Upper lobe of left lung (tissue), 4 donors: Measurements from ENCODE around the gene STAB2.

Experiments used
- CTCF ChIP-seq, 6 experiments: fragments of 450-650 bp in 4 of 6; fragments of 200-600 bp in 2 of 6; sonication (generic) in 2 of 6; IDR thresholded peaks; one replicate each; pipeline ENCODE4 v1.5.1; 2016 to 2019; ENCODE audit warnings: antibody characterized with exemption in 6 of 6
- EP300 ChIP-seq, 4 donors: sonication (generic); formaldehyde crosslinking; IDR thresholded peaks; one replicate each; pipeline ENCODE4 v1.5.1; 2017; ENCODE audit warnings: antibody characterized with exemption in 4 of 4, control low read depth in 2 of 4
- POLR2A ChIP-seq, 4 donors: fragments of 450-650 bp; IDR thresholded peaks; one replicate each; pipeline ENCODE4 v1.5.1; 2016 to 2017; ENCODE audit warnings: antibody characterized with exemption in 4 of 4, mild to moderate bottlenecking in 2 of 4
- POLR2AphosphoS5 ChIP-seq, 2 donors: sonication (generic); formaldehyde crosslinking; IDR thresholded peaks; one replicate each; pipeline ENCODE4 v1.5.1; 2017; ENCODE audit warnings: antibody characterized with exemption in 2 of 2

DNA sequence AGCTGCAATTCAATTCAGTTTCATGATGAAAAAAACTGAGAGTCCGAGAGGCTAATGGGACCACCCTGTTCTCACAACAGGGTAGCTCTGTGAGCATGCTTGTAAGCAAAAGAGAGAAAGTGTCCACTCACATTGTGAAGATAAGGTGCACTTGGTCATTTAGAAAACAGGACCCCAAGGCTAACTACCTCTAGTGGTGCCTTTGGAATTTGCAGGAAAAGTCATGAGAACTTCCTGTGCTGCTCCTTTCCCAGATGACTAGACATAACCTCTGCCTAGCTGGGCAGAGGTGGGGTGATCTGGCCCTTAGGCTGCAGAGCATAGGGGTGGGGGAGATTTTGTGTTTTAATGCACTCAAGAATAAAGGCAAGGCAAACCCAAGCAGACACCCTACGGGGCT lies 118.9 kb downstream of the STAB2 start:
- TF ChIP-seq POLR2AphosphoS5 (IDR thresholded peaks at IDR 0.05) (no peak), CTCF (IDR thresholded peaks at IDR 0.05) (no peak), POLR2A (IDR thresholded peaks at IDR 0.05) (no peak), EP300 (IDR thresholded peaks at IDR 0.05) (no peak)
